Sigmoid colon (tissue), 4 donors: Measurements from ENCODE around the gene MYCBPAP.

Experiments
- EP300 ChIP-seq, 4 donors: sonication (generic); formaldehyde crosslinking; IDR thresholded peaks; one replicate each; pipeline ENCODE4 v1.6.1; 2017; ENCODE audit warnings: antibody characterized with exemption in 4 of 4
- TF ChIP-seq, protein P1 (sequence below), 4 experiments: fragments of 450-650 bp in 3 of 4; fragments of 200-600 bp in 1 of 4; IDR thresholded peaks; one replicate each; pipeline ENCODE4 v1.5.1; 2016 to 2019; ENCODE audit warnings: antibody characterized with exemption in 4 of 4, mild to moderate bottlenecking in 3 of 4, moderate library complexity in 2 of 4

- no peak for TF ChIP-seq EP300 (IDR thresholded peaks at IDR 0.05)
- TF ChIP-seq, protein P1, sequence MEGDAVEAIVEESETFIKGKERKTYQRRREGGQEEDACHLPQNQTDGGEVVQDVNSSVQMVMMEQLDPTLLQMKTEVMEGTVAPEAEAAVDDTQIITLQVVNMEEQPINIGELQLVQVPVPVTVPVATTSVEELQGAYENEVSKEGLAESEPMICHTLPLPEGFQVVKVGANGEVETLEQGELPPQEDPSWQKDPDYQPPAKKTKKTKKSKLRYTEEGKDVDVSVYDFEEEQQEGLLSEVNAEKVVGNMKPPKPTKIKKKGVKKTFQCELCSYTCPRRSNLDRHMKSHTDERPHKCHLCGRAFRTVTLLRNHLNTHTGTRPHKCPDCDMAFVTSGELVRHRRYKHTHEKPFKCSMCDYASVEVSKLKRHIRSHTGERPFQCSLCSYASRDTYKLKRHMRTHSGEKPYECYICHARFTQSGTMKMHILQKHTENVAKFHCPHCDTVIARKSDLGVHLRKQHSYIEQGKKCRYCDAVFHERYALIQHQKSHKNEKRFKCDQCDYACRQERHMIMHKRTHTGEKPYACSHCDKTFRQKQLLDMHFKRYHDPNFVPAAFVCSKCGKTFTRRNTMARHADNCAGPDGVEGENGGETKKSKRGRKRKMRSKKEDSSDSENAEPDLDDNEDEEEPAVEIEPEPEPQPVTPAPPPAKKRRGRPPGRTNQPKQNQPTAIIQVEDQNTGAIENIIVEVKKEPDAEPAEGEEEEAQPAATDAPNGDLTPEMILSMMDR (IDR thresholded peaks at IDR 0.05), result no peak
Observed at GRCh38 chr17:50493744-50494143, 14.5 kb upstream of the MYCBPAP start.
